ENCODE data around the gene KIAA0753. TPM values are rescaled to one million over a fixed set of nuclear protein-coding genes. Genes with fewer than 3 reads are reported as not detected.

The KIAA0753 gene
- total and polyA plus RNA-seq, 9 of the 15 experiments (the other 6 are each of a cell fraction or from before 2014, with no cell fraction given), result 2.0 to 9.0 (median 6.9) TPM

GRCh38 chr17:6528557-6528956 is 112.0 kb downstream of the KIAA0753 start (continued):
- TF ChIP-seq HMBOX1 (IDR thresholded peaks at IDR 0.05) (no peak), FIP1L1 (IDR thresholded peaks at IDR 0.05; ENCODE audit: low read depth, low read length, poor library complexity, severe bottlenecking) (no peak), NR4A1 (CRISPR knock-in tag; IDR thresholded peaks at IDR 0.05) (no peak), NR4A1 (tag; IDR thresholded peaks at IDR 0.05) (no peak)
- TF ChIP-seq, protein P1, sequence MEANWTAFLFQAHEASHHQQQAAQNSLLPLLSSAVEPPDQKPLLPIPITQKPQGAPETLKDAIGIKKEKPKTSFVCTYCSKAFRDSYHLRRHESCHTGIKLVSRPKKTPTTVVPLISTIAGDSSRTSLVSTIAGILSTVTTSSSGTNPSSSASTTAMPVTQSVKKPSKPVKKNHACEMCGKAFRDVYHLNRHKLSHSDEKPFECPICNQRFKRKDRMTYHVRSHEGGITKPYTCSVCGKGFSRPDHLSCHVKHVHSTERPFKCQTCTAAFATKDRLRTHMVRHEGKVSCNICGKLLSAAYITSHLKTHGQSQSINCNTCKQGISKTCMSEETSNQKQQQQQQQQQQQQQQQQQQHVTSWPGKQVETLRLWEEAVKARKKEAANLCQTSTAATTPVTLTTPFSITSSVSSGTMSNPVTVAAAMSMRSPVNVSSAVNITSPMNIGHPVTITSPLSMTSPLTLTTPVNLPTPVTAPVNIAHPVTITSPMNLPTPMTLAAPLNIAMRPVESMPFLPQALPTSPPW (CRISPR knock-in tag; IDR thresholded peaks at IDR 0.05), result no peak

Small RNA genes within 50 kb of the gene (microRNA-seq; reads per million reads assigned to microRNA genes)
- not detected for gene MIR4520-1 (ENCODE audit: borderline microRNAs expressed)
- gene MIR4520-2 (ENCODE audit: borderline microRNAs expressed), result not detected

Small RNA genes within 50 kb of the gene (small RNA-seq; reads per million reads assigned to genes)
- not detected for gene MIR4520-1
- 0.18 reads per million for gene RNA5SP435

Other genes starting within 250 kb of the KIAA0753 start
Only the 7 nearest of the 10 such genes appear.
- 0.14 and 0.57 TPM in 2 replicates for gene PITPNM3, start 84.2 kb downstream of the KIAA0753 start, total RNA-seq (2014; rRNA removed)
- gene PITPNM3, start 84.2 kb downstream of the KIAA0753 start, total RNA-seq (2014; rRNA removed; fragmentation: Illumina TruSeq; extraction: Trizol), result 0.13 and 0.15 TPM in 2 replicates
- gene PITPNM3, start 84.2 kb downstream of the KIAA0753 start, total RNA-seq (2015; rRNA removed; fragmentation: Illumina TruSeq; extraction: Trizol), result 0.15 and 0.22 TPM in 2 replicates
- gene PITPNM3, start 84.2 kb downstream of the KIAA0753 start, total RNA-seq (2021), result 0.31 and 0.38 TPM in 2 replicates
- 0.28 and 0.29 TPM in 2 replicates for gene PITPNM3, start 84.2 kb downstream of the KIAA0753 start, polyA plus RNA-seq (2011; rRNA removed)
- gene PITPNM3, start 84.2 kb downstream of the KIAA0753 start, polyA plus RNA-seq (2014; fragmentation: Illumina TruSeq; extraction: Trizol), result 0.22 and 0.37 TPM in 2 replicates
- not detected for gene PITPNM3, start 84.2 kb downstream of the KIAA0753 start, polyA plus RNA-seq (2014; fragmentation: Nextera tagmentation; extraction: Ambion mirVana)
- 0.32 and 0.53 TPM in 2 replicates for gene PITPNM3, start 84.2 kb downstream of the KIAA0753 start, polyA plus RNA-seq (2014; rRNA removed)
- gene TXNDC17, start 349 bp upstream of the KIAA0753 start, total RNA-seq (2014; rRNA removed), result 111 and 164 TPM in 2 replicates
- 141 and 144 TPM in 2 replicates for gene TXNDC17, start 349 bp upstream of the KIAA0753 start, total RNA-seq (2014; rRNA removed; fragmentation: Illumina TruSeq; extraction: Trizol)
- gene TXNDC17, start 349 bp upstream of the KIAA0753 start, total RNA-seq (2015; rRNA removed; fragmentation: Illumina TruSeq; extraction: Trizol), result 164 and 179 TPM in 2 replicates
- 108 and 126 TPM in 2 replicates for gene TXNDC17, start 349 bp upstream of the KIAA0753 start, total RNA-seq (2021)
- 244 and 357 TPM in 2 replicates for gene TXNDC17, start 349 bp upstream of the KIAA0753 start, polyA plus RNA-seq (2011; rRNA removed)
- gene TXNDC17, start 349 bp upstream of the KIAA0753 start, polyA plus RNA-seq (2014; fragmentation: Illumina TruSeq; extraction: Trizol), result 155 and 201 TPM in 2 replicates
- 100 to 1,000 TPM; 758 to 759 TPM for gene TXNDC17, start 349 bp upstream of the KIAA0753 start, polyA plus RNA-seq (2014; fragmentation: Nextera tagmentation; extraction: Ambion mirVana)
- gene TXNDC17, start 349 bp upstream of the KIAA0753 start, polyA plus RNA-seq (2014; rRNA removed), result 236 and 245 TPM in 2 replicates
- 6.4 and 10.5 TPM in 2 replicates for gene MED31, start 10.9 kb upstream of the KIAA0753 start, total RNA-seq (2014; rRNA removed)
- gene MED31, start 10.9 kb upstream of the KIAA0753 start, total RNA-seq (2014; rRNA removed; fragmentation: Illumina TruSeq; extraction: Trizol), result 15.8 and 16.9 TPM in 2 replicates
- gene MED31, start 10.9 kb upstream of the KIAA0753 start, total RNA-seq (2015; rRNA removed; fragmentation: Illumina TruSeq; extraction: Trizol), result 13.7 and 14.6 TPM in 2 replicates
- 14.0 and 17.9 TPM in 2 replicates for gene MED31, start 10.9 kb upstream of the KIAA0753 start, total RNA-seq (2021)
- gene MED31, start 10.9 kb upstream of the KIAA0753 start, polyA plus RNA-seq (2011; rRNA removed), result 24.2 and 29.1 TPM in 2 replicates
- gene MED31, start 10.9 kb upstream of the KIAA0753 start, polyA plus RNA-seq (2014; fragmentation: Illumina TruSeq; extraction: Trizol), result 10.8 and 10.9 TPM in 2 replicates
- 10 to 100 TPM; 35.7 to 39.9 TPM for gene MED31, start 10.9 kb upstream of the KIAA0753 start, polyA plus RNA-seq (2014; fragmentation: Nextera tagmentation; extraction: Ambion mirVana)
- 9.8 and 12.3 TPM in 2 replicates for gene MED31, start 10.9 kb upstream of the KIAA0753 start, polyA plus RNA-seq (2014; rRNA removed)
- 0.14 and 1.2 TPM in 2 replicates for gene C17orf100, start 11.1 kb upstream of the KIAA0753 start, total RNA-seq (2014; rRNA removed)
- 0.40 and 0.45 TPM in 2 replicates for gene C17orf100, start 11.1 kb upstream of the KIAA0753 start, total RNA-seq (2014; rRNA removed; fragmentation: Illumina TruSeq; extraction: Trizol)
- 0.43 and 0.49 TPM in 2 replicates for gene C17orf100, start 11.1 kb upstream of the KIAA0753 start, total RNA-seq (2015; rRNA removed; fragmentation: Illumina TruSeq; extraction: Trizol)
- 0.60 and 0.82 TPM in 2 replicates for gene C17orf100, start 11.1 kb upstream of the KIAA0753 start, total RNA-seq (2021)
- 0.31 and 0.77 TPM in 2 replicates for gene C17orf100, start 11.1 kb upstream of the KIAA0753 start, polyA plus RNA-seq (2011; rRNA removed)
- gene C17orf100, start 11.1 kb upstream of the KIAA0753 start, polyA plus RNA-seq (2014; fragmentation: Illumina TruSeq; extraction: Trizol), result 0.62 and 0.69 TPM in 2 replicates
- under 1 TPM; 0.04 to 0.11 TPM for gene C17orf100, start 11.1 kb upstream of the KIAA0753 start, polyA plus RNA-seq (2014; fragmentation: Nextera tagmentation; extraction: Ambion mirVana)
- 1.7 and 1.8 TPM in 2 replicates for gene C17orf100, start 11.1 kb upstream of the KIAA0753 start, polyA plus RNA-seq (2014; rRNA removed)
- not detected in 2 replicates for gene SLC13A5, start 72.7 kb upstream of the KIAA0753 start, total RNA-seq (2014; rRNA removed)
- gene SLC13A5, start 72.7 kb upstream of the KIAA0753 start, total RNA-seq (2014; rRNA removed; fragmentation: Illumina TruSeq; extraction: Trizol), result not detected in 2 replicates
- gene SLC13A5, start 72.7 kb upstream of the KIAA0753 start, total RNA-seq (2015; rRNA removed; fragmentation: Illumina TruSeq; extraction: Trizol), result not detected in 2 replicates
- gene SLC13A5, start 72.7 kb upstream of the KIAA0753 start, total RNA-seq (2021), result 0.04 and 0.09 TPM in 2 replicates
- 0.09 TPM in 1 of 2 replicates, not detected in the other for gene SLC13A5, start 72.7 kb upstream of the KIAA0753 start, polyA plus RNA-seq (2011; rRNA removed)
- gene SLC13A5, start 72.7 kb upstream of the KIAA0753 start, polyA plus RNA-seq (2014; fragmentation: Illumina TruSeq; extraction: Trizol), result not detected in 2 replicates
- gene SLC13A5, start 72.7 kb upstream of the KIAA0753 start, polyA plus RNA-seq (2014; fragmentation: Nextera tagmentation; extraction: Ambion mirVana), result not detected
- gene SLC13A5, start 72.7 kb upstream of the KIAA0753 start, polyA plus RNA-seq (2014; rRNA removed), result not detected in 2 replicates
- gene XAF1, start 115.3 kb upstream of the KIAA0753 start, total RNA-seq (2014; rRNA removed), result 0.09 TPM in 1 of 2 replicates, not detected in the other
- gene XAF1, start 115.3 kb upstream of the KIAA0753 start, total RNA-seq (2014; rRNA removed; fragmentation: Illumina TruSeq; extraction: Trizol), result 0.07 TPM in 1 of 2 replicates, not detected in the other
- 0.18 and 0.19 TPM in 2 replicates for gene XAF1, start 115.3 kb upstream of the KIAA0753 start, total RNA-seq (2015; rRNA removed; fragmentation: Illumina TruSeq; extraction: Trizol)
- 0.22 and 0.47 TPM in 2 replicates for gene XAF1, start 115.3 kb upstream of the KIAA0753 start, total RNA-seq (2021)
- not detected in 2 replicates for gene XAF1, start 115.3 kb upstream of the KIAA0753 start, polyA plus RNA-seq (2011; rRNA removed)
- gene XAF1, start 115.3 kb upstream of the KIAA0753 start, polyA plus RNA-seq (2014; fragmentation: Illumina TruSeq; extraction: Trizol), result 0.07 TPM in 1 of 2 replicates, not detected in the other
- under 1 TPM in 1 of 2 experiments, not detected in 1; 0.11 TPM for gene XAF1, start 115.3 kb upstream of the KIAA0753 start, polyA plus RNA-seq (2014; fragmentation: Nextera tagmentation; extraction: Ambion mirVana)
- 0.07 TPM in 1 of 2 replicates, not detected in the other for gene XAF1, start 115.3 kb upstream of the KIAA0753 start, polyA plus RNA-seq (2014; rRNA removed)
- gene FBXO39, start 135.5 kb upstream of the KIAA0753 start, total RNA-seq (2014; rRNA removed), result not detected in 2 replicates
- gene FBXO39, start 135.5 kb upstream of the KIAA0753 start, total RNA-seq (2014; rRNA removed; fragmentation: Illumina TruSeq; extraction: Trizol), result not detected in 2 replicates
- not detected in 2 replicates for gene FBXO39, start 135.5 kb upstream of the KIAA0753 start, total RNA-seq (2015; rRNA removed; fragmentation: Illumina TruSeq; extraction: Trizol)
- not detected in 2 replicates for gene FBXO39, start 135.5 kb upstream of the KIAA0753 start, total RNA-seq (2021)
- gene FBXO39, start 135.5 kb upstream of the KIAA0753 start, polyA plus RNA-seq (2011; rRNA removed), result not detected in 2 replicates
- gene FBXO39, start 135.5 kb upstream of the KIAA0753 start, polyA plus RNA-seq (2014; fragmentation: Illumina TruSeq; extraction: Trizol), result not detected in 2 replicates
- not detected for gene FBXO39, start 135.5 kb upstream of the KIAA0753 start, polyA plus RNA-seq (2014; fragmentation: Nextera tagmentation; extraction: Ambion mirVana)
- not detected in 2 replicates for gene FBXO39, start 135.5 kb upstream of the KIAA0753 start, polyA plus RNA-seq (2014; rRNA removed)

Measured in K562 (cell line).